GM18870 (cell line): ENCODE data around the gene IGFBP1.
"Not testable (repeated sequence)": the region's sequence is repeated elsewhere in the genome, so short reads cannot be mapped to it uniquely, and the experiment has no call there.

Source experiments
- ATAC-seq: cut with Tn5 transposase; IDR thresholded peaks from one replicate; pipeline ENCODE4 v1.9.1; 2021; ENCODE audit warnings: moderate library complexity; ENCODE audit not compliant: unreplicated experiment

Gene IGFBP1

DNA sequence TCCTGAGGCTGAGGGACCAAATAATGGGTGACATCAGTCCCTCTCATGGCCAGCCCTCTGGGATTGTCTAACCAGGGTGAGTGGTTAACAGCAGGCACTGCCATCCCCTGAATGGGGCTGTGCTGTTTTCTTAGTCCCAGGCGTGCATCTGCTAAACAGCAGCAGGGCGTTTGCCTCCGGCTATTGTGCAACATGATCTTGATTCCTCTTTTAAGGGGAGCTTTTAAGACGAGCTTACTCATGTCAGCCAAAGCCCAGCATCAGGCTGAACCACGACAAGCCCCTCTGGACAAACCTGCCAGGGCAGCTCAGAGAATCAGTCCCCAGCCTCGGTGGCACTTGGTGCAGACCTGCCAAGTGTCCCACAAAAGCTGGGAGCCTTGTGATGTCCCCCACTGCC lies 49.0 kb downstream of the IGFBP1 start:
- ATAC-seq = no peak

DNA sequence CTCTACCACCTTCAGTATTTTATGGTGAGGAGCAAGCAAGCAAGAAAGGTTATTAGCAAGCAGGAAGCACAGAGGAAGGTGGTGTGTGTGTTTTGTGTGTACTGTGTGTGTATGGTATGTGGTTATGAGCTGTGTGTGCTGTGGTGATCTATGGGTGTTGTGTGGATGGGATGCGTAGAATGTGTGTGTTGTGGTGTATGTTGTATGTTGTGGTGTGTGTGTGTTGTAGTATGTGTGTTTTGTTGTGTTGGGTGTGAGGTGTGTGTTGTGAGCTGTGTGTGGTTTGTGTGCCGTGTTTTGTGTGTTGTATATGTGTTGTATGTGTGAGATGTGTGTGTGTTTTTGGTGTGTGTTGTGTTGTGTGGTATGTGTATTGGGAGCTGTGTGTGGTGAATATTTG lies 49.6 kb downstream of the IGFBP1 start:
- no peak for ATAC-seq

DNA sequence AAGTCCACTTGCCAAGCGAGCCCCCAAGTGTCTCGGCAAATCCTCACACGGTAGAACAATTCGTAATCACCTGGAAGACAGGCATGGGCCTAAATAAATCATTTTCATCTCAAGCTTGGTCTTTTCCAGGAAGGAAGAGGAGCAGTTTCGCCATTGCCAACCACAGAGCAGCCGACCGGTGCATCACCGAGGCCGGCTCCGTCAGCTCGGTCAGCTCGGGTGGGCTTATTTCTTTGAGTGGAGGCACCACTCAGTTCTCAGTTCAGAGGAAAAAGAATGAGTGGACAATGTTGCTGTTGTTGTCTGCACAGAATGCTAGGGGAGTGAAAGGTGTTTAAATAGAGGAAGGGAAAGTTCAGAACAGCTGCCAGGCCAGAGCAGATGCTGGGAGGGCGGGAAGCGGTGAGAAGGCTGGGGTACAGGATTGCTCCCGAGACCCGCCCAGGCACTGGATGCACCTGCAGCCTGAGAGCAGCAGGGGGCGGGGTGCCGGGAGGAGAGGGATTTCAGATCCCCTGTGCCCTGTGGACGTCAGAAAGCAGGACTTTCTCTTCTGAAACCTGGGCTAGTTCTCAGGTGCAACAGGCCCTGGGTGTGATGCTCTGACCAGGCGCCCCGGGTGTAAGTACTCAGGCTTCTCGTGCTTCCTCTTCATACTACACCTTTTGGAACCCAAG lies 50.5 kb downstream of the IGFBP1 start:
- no peak for ATAC-seq

DNA sequence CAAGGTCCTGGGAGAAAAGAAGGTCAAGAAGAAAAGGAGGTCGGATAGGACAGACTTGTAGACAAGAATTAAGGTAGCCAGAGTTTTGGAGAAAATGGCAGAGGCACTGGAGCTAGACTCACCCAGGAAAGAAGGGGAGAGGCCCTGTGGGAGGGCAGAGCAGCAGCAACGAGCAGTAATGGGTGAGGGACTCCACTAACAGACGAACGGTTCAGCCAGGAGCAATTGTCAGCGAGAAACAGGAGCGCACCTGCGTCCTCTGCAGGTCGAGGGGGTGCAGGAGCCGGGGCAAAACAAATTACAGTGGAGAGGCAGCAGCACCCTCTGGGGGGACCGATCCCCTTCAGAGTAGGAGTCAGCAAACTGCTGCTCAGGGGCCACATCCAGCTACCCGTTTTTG lies 51.3 kb downstream of the IGFBP1 start:
- ATAC-seq = no peak

DNA sequence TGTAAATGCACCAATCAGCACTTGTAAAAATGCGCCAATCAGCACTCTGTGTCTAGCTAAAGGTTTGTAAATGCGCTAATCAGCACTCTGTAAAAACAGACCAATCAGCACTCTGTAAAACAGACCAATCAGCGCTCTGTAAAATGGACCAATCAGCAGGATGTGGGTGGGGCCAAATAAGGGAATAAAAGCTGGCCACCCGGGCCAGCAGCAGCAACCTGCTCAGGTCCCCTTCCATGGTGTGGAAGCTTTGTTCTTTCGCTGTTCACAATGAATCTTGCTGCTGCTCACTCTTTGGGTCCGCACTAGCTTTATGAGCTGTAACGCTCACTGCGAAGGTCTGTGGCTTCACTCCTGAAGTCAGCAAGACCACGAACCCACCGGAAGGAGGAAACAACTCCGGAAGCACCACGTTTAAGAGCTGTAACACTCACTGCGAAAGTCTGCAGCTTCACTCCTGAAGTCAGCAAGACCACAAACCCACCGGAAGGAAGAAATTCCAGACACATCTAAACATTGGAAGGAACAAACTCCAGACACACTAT lies 52.0 kb downstream of the IGFBP1 start:
- not testable (repeated sequence) for ATAC-seq

DNA sequence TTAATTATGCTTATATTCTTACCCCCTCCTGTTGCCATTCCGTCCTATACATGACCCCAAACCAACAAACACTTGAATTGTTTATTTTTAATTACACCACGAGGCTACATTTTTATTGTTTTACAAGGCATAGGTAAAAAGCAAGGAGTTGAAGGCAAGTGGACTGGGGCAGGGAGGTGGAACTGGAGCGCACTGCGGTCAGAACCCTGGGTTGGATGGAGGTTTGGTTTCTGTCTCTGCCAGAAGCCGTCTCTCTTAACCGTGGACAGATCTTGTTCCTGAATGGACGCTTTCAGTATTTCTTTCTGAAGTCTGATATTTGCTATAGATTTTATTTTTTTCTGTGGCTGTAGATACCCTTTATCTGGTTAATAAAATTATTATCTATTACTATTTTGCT lies 52.7 kb downstream of the IGFBP1 start:
- ATAC-seq = no peak
